SU-DHL-6 (cell line): ENCODE measurements around the gene ZNF148.

Experiments used
- H2AFZ ChIP-seq: fragments of 200-600 bp; sonication (generic); 2 replicates; pipeline ENCODE4 v1.6.1; 2014; ENCODE audit warnings: low read depth, mild to moderate bottlenecking, moderate library complexity, mixed read lengths, antibody characterized with exemption, low read length; ENCODE audit not compliant: severe bottlenecking
- H3F3A ChIP-seq: fragments of 200-600 bp; shearing (Covaris generic); 2 replicates; pipeline ENCODE4 v1.6.0; 2016; ENCODE audit warnings: antibody characterized with exemption, mild to moderate bottlenecking; ENCODE audit not compliant: insufficient read depth
- H3K27ac ChIP-seq: fragments of 200-600 bp; sonication (generic); 2 replicates; pipeline ENCODE4 v1.5.1; 2016; ENCODE audit warnings: low read depth, mild to moderate bottlenecking, low read length, moderate library complexity, mixed read lengths
- H3K27me3 ChIP-seq: fragments of 200-600 bp; sonication (generic), shearing (Covaris generic); 2 replicates; pipeline ENCODE4 v1.6.0; 2014; ENCODE audit warnings: mild to moderate bottlenecking, low read length
- H3K36me3 ChIP-seq: fragments of 200-600 bp; sonication (generic); 2 replicates; pipeline ENCODE4 v1.6.1; 2014; ENCODE audit warnings: mild to moderate bottlenecking, low read length, mixed read lengths
- H3K4me2 ChIP-seq: fragments of 300-600, 200-600 bp; shearing (Covaris generic), sonication (generic); 2 replicates; pipeline ENCODE4 v1.6.0; 2014; ENCODE audit warnings: low read length, low read depth, mild to moderate bottlenecking; ENCODE audit not compliant: poor library complexity, severe bottlenecking
- H3K4me3 ChIP-seq: fragments of 200-600 bp; sonication (generic); 2 replicates; pipeline ENCODE4 v1.5.1; 2014; ENCODE audit warnings: antibody characterized with exemption, low read length, mild to moderate bottlenecking, mixed read lengths; ENCODE audit not compliant: insufficient read depth, poor library complexity, severe bottlenecking
- H3K79me2 ChIP-seq: fragments of 200-600 bp; sonication (generic); 2 replicates; pipeline ENCODE4 v1.6.1; 2014; ENCODE audit warnings: mild to moderate bottlenecking, low read length, moderate library complexity; ENCODE audit not compliant: insufficient read depth
- H3K9ac ChIP-seq: fragments of 200-600 bp; sonication (generic); 2 replicates; pipeline ENCODE4 v1.7.0; 2014; ENCODE audit warnings: mild to moderate bottlenecking, low read length
- H3K9me2 ChIP-seq: fragments of 200-600 bp; sonication (generic); replicated peaks from 2 replicates; pipeline ENCODE4 v1.6.1; 2014; ENCODE audit warnings: low read length; ENCODE audit not compliant: insufficient read depth
- H3K9me3 ChIP-seq: fragments of 200-600 bp; sonication (generic); 2 replicates; pipeline ENCODE4 v1.6.1; 2014; ENCODE audit warnings: low read length, mixed read lengths; ENCODE audit not compliant: insufficient read depth
- H4K20me1 ChIP-seq: fragments of 200-600 bp; sonication (generic); 2 replicates; pipeline ENCODE4 v1.6.1; 2014; ENCODE audit warnings: low read depth, mild to moderate bottlenecking, antibody characterized with exemption, low read length, moderate library complexity, mixed read lengths
- EZH2phosphoT487 ChIP-seq: fragments of 200-600 bp; sonication (generic), shearing (Covaris generic); conservative IDR thresholded peaks from 2 replicates; pipeline ENCODE4 v1.6.1; 2018; ENCODE audit warnings: mild to moderate bottlenecking, antibody characterized with exemption, low read length, moderate library complexity, mixed read lengths
- TF ChIP-seq, protein P1 (sequence below): fragments of 200-600 bp; sonication (generic); IDR thresholded peaks from one replicate; pipeline ENCODE4 v1.5.1; 2017; ENCODE audit warnings: antibody characterized with exemption, mild to moderate bottlenecking, low read length, moderate library complexity; ENCODE audit not compliant: insufficient read depth, poor library complexity, severe bottlenecking

ZNF148 gene

DNA sequence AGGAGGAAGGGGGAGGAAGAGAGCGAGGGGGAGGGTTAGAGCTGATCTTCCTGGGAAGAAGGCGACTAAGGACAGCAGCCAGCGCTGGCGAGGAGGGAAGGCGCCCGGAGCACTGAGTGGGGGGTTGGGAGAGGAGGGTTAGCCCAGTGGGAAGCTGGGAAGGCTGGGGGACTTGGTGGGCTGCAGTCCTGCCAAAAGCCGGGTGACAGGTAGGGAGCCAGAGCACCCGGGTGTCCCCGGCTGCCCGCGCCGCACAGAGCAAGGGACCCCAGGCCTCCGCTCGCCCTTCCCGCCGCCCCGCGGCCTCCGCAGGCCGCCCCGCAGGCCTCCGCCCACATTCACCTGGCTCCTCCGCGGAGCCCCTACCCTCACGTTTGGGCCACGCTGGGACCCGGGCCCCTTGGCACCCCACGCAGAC lies 163.0 kb downstream of the ZNF148 start:
- H3K9me3 ChIP-seq = no peaks in the 10 kb centered on the region
- H3K36me3 ChIP-seq = no peaks in the 10 kb centered on the region
- no peaks in the 10 kb centered on the region for H3K79me2 ChIP-seq
- H3K4me3 ChIP-seq = no peak overlapping the region
- H3K4me2 ChIP-seq = no peak overlapping the region
- no peaks in the 10 kb centered on the region for H3K27me3 ChIP-seq
- no peak overlapping the region for H3K27ac ChIP-seq
- no peak overlapping the region for H3K9ac ChIP-seq
- TF ChIP-seq, protein P1, sequence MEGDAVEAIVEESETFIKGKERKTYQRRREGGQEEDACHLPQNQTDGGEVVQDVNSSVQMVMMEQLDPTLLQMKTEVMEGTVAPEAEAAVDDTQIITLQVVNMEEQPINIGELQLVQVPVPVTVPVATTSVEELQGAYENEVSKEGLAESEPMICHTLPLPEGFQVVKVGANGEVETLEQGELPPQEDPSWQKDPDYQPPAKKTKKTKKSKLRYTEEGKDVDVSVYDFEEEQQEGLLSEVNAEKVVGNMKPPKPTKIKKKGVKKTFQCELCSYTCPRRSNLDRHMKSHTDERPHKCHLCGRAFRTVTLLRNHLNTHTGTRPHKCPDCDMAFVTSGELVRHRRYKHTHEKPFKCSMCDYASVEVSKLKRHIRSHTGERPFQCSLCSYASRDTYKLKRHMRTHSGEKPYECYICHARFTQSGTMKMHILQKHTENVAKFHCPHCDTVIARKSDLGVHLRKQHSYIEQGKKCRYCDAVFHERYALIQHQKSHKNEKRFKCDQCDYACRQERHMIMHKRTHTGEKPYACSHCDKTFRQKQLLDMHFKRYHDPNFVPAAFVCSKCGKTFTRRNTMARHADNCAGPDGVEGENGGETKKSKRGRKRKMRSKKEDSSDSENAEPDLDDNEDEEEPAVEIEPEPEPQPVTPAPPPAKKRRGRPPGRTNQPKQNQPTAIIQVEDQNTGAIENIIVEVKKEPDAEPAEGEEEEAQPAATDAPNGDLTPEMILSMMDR = no peak
- no peak for TF ChIP-seq EZH2phosphoT487
- H2AFZ ChIP-seq = no peak overlapping the region
- H3K9me2 ChIP-seq = no peaks in the 10 kb centered on the region
- no peaks in the 10 kb centered on the region for H4K20me1 ChIP-seq
- H3F3A ChIP-seq = no peaks in the 10 kb centered on the region

GRCh38 chr3:125211523-125212090 lies 163.5 kb downstream of the ZNF148 start:
- Histone ChIP-seq H3K9me3 (no peaks in the 10 kb centered on the region), H3F3A (no peaks in the 10 kb centered on the region), H3K4me2 (no peak overlapping the region), H3K4me3 (no peak overlapping the region), H3K27ac (no peak overlapping the region), H3K9ac (no peak overlapping the region), H3K79me2 (no peaks in the 10 kb centered on the region), H3K27me3 (no peaks in the 10 kb centered on the region), H3K9me2 (no peaks in the 10 kb centered on the region), H4K20me1 (no peaks in the 10 kb centered on the region), H2AFZ (no peak overlapping the region), H3K36me3 (no peaks in the 10 kb centered on the region)
- TF ChIP-seq, protein P1 = no peak
- no peak for TF ChIP-seq EZH2phosphoT487

GRCh38 chr3:125207949-125208568 lies 167.1 kb downstream of the ZNF148 start:
- Histone ChIP-seq H3K9ac (no peak overlapping the region), H2AFZ (no peak overlapping the region), H3K27ac (no peak overlapping the region), H3K4me2 (no peak overlapping the region), H3K36me3 (no peaks in the 10 kb centered on the region), H3K79me2 (no peaks in the 10 kb centered on the region), H3K9me2 (no peaks in the 10 kb centered on the region), H3K27me3 (no peaks in the 10 kb centered on the region), H3K4me3 (no peak overlapping the region), H4K20me1 (no peaks in the 10 kb centered on the region), H3K9me3 (no peaks in the 10 kb centered on the region), H3F3A (no peaks in the 10 kb centered on the region)
- TF ChIP-seq EZH2phosphoT487 = no peak
- TF ChIP-seq, protein P1 = no peak
